A549 (cell line): ENCODE data around the gene ZBTB1. TPM values are rescaled to one million over a fixed set of nuclear protein-coding genes. Genes with fewer than 3 reads are reported as not detected.

Experiments used
- ATAC-seq, 2 experiments: fragments of 200-7000 bp in 1 of 2; fragments of >200 bp in 1 of 2; cut with Nextera tagmentation in 1 of 2; cut with Tn5 transposase in 1 of 2; 3 replicates each; pipeline versions ENCODE4 v1.8.0 to v1.9.1; 2018 to 2020; ENCODE audit warnings: mild to moderate bottlenecking in 1 of 2, moderate library complexity in 1 of 2
- CTCF ChIA-PET: fragments of 300-600 bp; sonication (Branson Sonifier 250); formaldehyde crosslinking; extraction: SDS; loops from one replicate; lab custom pipeline; 2021; ENCODE audit warnings: antibody characterized with exemption, inconsistent platforms; lab: Yijun Ruan, JAX
- POLR2A ChIA-PET: fragments of 350-600 bp; formaldehyde crosslinking; extraction: SDS; loops from one replicate; lab custom pipeline; 2021; ENCODE audit warnings: antibody characterized with exemption, inconsistent platforms; lab: Yijun Ruan, JAX
- DNase-seq, 2 experiments: peaks; one replicate each; pipeline versions ENCODE4 v3.0.0 to v3.0.0-alpha.2; 2011 to 2016; ENCODE audit warnings: low read depth in 1 of 2, low spot score in 1 of 2
- FAIRE-seq: peaks from 2 replicates; lab custom pipeline; 2011; peaks lifted over from hg19 to GRCh38; lab: Jason Lieb, UNC
- H3K27ac ChIP-seq, 2 experiments: fragments of >200 bp; sonication (Bioruptor Twin); formaldehyde crosslinking; 3 replicates each; pipeline ENCODE4 v1.5.1; 2016 to 2017
- H3K4me1 ChIP-seq: fragments of >200 bp; sonication (Bioruptor Twin); formaldehyde crosslinking; 3 replicates; pipeline ENCODE4 v1.6.1; 2016
- H3K4me2 ChIP-seq: fragments of >200 bp; sonication (Bioruptor Twin); formaldehyde crosslinking; 3 replicates; pipeline ENCODE4 v1.6.1; 2016
- H3K4me3 ChIP-seq: fragments of >200 bp; sonication (Bioruptor Twin); formaldehyde crosslinking; 3 replicates; pipeline ENCODE4 v1.5.1; 2016
- H3K9me3 ChIP-seq: fragments of >200 bp; sonication (Bioruptor Twin); formaldehyde crosslinking; 3 replicates; pipeline ENCODE4 v1.6.1; 2016
- CBX8 ChIP-seq: fragments of 200-600 bp; sonication (generic); IDR thresholded peaks from 2 replicates; pipeline ENCODE4 v1.6.1; 2016
- CHD2 ChIP-seq: fragments of 150-350 bp; IDR thresholded peaks from 2 replicates; pipeline ENCODE4 v1.6.1; 2014; ENCODE audit warnings: low read length; ENCODE audit not compliant: partially characterized antibody
- FOSB ChIP-seq: fragments of 250-450 bp; sonication (Bioruptor Pico); IDR thresholded peaks from 2 replicates; pipeline ENCODE4 v1.5.0; 2020; ENCODE audit warnings: mild to moderate bottlenecking, moderate library complexity
- KDM1A ChIP-seq: fragments of 200-600 bp; sonication (generic); IDR thresholded peaks from 2 replicates; pipeline ENCODE4 v1.6.1; 2016; ENCODE audit warnings: low read depth, mild to moderate bottlenecking
- KDM5A ChIP-seq: fragments of 200-600 bp; sonication (generic); IDR thresholded peaks from 2 replicates; pipeline ENCODE4 v1.6.1; 2016; ENCODE audit warnings: antibody characterized with exemption, mild to moderate bottlenecking
- MAFK ChIP-seq: fragments of 450-650 bp; IDR thresholded peaks from 2 replicates; pipeline ENCODE4 v1.6.1; 2014; ENCODE audit not compliant: partially characterized antibody
- MYC ChIP-seq: IDR thresholded peaks from 2 replicates; pipeline ENCODE4 v1.6.1; 2012; ENCODE audit warnings: mild to moderate bottlenecking, inconsistent platforms, low read length, improper control_type of control experiment, borderline replicate concordance
- NPAS2 ChIP-seq: fragments of 250-450 bp; sonication (Bioruptor Pico); IDR thresholded peaks from 2 replicates; pipeline ENCODE4 v1.8.0; 2022; ENCODE audit warnings: mild to moderate bottlenecking, moderate library complexity, borderline replicate concordance
- NR3C1 ChIP-seq: fragments of >200 bp; sonication (Bioruptor Twin); formaldehyde crosslinking; IDR thresholded peaks from 3 replicates; pipeline ENCODE4 v1.6.1; 2017
- PHF8 ChIP-seq: fragments of 200-600 bp; sonication (generic); IDR thresholded peaks from 2 replicates; pipeline ENCODE4 v1.6.1; 2016; ENCODE audit warnings: low read depth, mild to moderate bottlenecking, antibody characterized with exemption, moderate library complexity, borderline replicate concordance
- POLR2A ChIP-seq: IDR thresholded peaks from 2 replicates; pipeline ENCODE4 v1.6.1; 2012; ENCODE audit warnings: mild to moderate bottlenecking, low read length
- RAD21 ChIP-seq, 2 experiments: fragments of >200 bp in 1 of 2; sonication (Bioruptor Twin) in 1 of 2; formaldehyde crosslinking in 1 of 2; IDR thresholded peaks in 1 of 2; conservative IDR thresholded peaks in 1 of 2; 2 replicates in 1 of 2; 3 replicates in 1 of 2; pipeline ENCODE4 v1.6.1; 2012 to 2018; ENCODE audit warnings: inconsistent platforms in 1 of 2
- RARB ChIP-seq: fragments of 250-450 bp; sonication (Bioruptor Pico); IDR thresholded peaks from 2 replicates; pipeline ENCODE4 v1.8.0; 2021; ENCODE audit warnings: mild to moderate bottlenecking, moderate library complexity
- SREBF2 ChIP-seq: fragments of 450-650 bp; IDR thresholded peaks from 2 replicates; pipeline ENCODE4 v1.6.1; 2014; ENCODE audit warnings: mild to moderate bottlenecking, moderate library complexity
- ZNF302 ChIP-seq: fragments of 250-450 bp; sonication (Bioruptor Pico); IDR thresholded peaks from 2 replicates; pipeline ENCODE4 v1.9.0; 2021; ENCODE audit warnings: inconsistent platforms, mild to moderate bottlenecking, moderate library complexity
- WGBS: methylation state at CpG from one replicate; pipeline ENCODE4 v1.1.6; 2017; ENCODE audit errors: missing lambda C conversion rate; 5-methylcytosine and 5-hydroxymethylcytosine counted together
- polyA plus RNA-seq, 4 experiments: library from polyadenylated mRNA; depleted of rRNA in 3 of 4; stranded (reverse); fragments of >200 nt; fragmentation: RNase III in 1 of 4; extraction: RNeasy Plus Mini Kit Qiagen cat#74134 plus additional on column Dnase treatment in 1 of 4; gene quantifications; 2 replicates in 3 of 4; 3 replicates in 1 of 4; pipeline ENCODE4 v1.2.3, GENCODE V29; 2011 to 2017
- TF ChIP-seq, protein P1 (sequence below): IDR thresholded peaks from 2 replicates; pipeline ENCODE4 v1.6.1; 2012
- TF ChIP-seq, protein P2 (sequence below): IDR thresholded peaks from 2 replicates; pipeline ENCODE4 v1.6.1; 2012; ENCODE audit warnings: low read depth, borderline replicate concordance
- TF ChIP-seq, protein P3 (sequence below): fragments of 250-450 bp; sonication (Bioruptor Pico); IDR thresholded peaks from 2 replicates; pipeline ENCODE4 v1.5.0; 2020; ENCODE audit warnings: low read depth, mild to moderate bottlenecking, moderate library complexity
- TF ChIP-seq, protein P4 (sequence below): fragments of 150-350 bp; IDR thresholded peaks from 2 replicates; pipeline ENCODE4 v1.6.1; 2014; ENCODE audit warnings: low read depth, mild to moderate bottlenecking, low read length
- TF ChIP-seq, protein P5 (sequence below): fragments of >200 bp; sonication (Bioruptor Twin); formaldehyde crosslinking; IDR thresholded peaks from 3 replicates; pipeline ENCODE4 v1.5.1; 2016

Gene ZBTB1
- polyA plus RNA-seq, 2 of the 4 experiments (the other 2 are of a cell fraction), result 33.8 to 37.1 TPM

DNA sequence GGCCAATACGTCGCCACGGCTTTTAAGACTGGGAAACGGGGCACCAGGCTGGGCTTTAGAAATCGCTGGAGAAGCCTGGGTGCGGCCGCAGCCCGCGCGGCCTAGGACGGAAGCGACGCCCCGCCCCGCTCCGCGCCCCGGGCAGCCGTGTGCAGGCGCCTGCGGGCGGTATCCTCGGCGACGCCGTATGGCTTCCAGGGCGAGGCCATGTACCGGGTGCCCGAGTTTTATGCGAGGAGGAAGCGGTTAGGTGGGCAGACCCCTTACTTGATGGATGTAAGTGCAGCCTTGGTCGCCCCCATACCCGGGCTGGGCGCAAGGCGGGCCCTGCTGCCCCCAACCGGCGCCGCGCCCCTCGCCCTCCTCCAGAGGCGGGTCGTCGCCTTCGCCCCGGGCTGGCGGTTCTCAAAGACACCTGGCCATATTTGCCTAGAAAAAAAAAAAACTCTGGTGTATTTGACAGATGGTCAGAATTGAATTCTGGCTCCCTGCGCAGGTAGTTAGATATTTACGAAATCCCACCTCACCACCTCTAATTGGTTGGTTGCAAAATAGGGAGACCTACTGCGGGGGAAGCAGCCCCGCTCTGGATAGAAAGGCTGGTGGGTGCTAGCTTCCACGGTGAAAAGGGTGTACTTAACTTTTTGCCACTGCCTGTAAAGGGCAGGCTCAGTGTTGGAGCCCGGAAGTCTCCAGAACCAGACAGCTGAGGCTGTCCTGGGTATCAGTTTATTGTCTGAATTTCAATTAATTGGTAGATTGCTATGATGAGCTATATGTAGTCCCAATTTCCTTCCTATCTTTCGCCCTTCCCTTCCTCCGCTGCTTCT lies 45.4 kb downstream of the ZBTB1 start, which contains the start of gene PPP1R36:
Gene PPP1R36 (plus strand): TSS at position 171 of the 830 bp plus-strand sequence. CDS start 37 bp downstream, at position 208.
- H3K4me1 ChIP-seq, result peaks cover 6% of the 10 kb centered on the region; the same call in 2 of the 3 replicates
- H3K9me3 ChIP-seq, result no peaks in the 10 kb centered on the region
- 66% methylated on average over 53 of the region's 54 CpGs for WGBS
- CTCF ChIA-PET, result interaction anchor here (1.2 to 2.3 kb wide), 4 partner anchors 10 to 87 kb away, joined by 3 to 14 read pairs (median 6); partner anchors contain the start of gene HSPA2
- DNase-seq (no peak), FAIRE-seq (no peak), ATAC-seq (peak; percentile 31 to 72; a peak in 4 of 6 replicates)
- POLR2A ChIA-PET, result interaction anchor here (2.4 kb wide), 1 partner anchor 10 kb away, joined by 16 read pairs; the partner anchor contains the start of gene HSPA2
- H3K4me2 ChIP-seq, result peak within 1 kb of the TSS; percentile 49
- H3K4me3 ChIP-seq, result no peak within 1 kb of the TSS
- no peak for TF ChIP-seq NR3C1
- TF ChIP-seq, protein P1, sequence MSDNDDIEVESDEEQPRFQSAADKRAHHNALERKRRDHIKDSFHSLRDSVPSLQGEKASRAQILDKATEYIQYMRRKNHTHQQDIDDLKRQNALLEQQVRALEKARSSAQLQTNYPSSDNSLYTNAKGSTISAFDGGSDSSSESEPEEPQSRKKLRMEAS, result peak; percentile 40; the same call in 1 of the 2 replicates
- TF ChIP-seq, protein P2, sequence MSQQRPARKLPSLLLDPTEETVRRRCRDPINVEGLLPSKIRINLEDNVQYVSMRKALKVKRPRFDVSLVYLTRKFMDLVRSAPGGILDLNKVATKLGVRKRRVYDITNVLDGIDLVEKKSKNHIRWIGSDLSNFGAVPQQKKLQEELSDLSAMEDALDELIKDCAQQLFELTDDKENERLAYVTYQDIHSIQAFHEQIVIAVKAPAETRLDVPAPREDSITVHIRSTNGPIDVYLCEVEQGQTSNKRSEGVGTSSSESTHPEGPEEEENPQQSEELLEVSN, result peak; percentile 28; the same call in 1 of the 2 replicates
- peak within 1 kb of the TSS; percentile 6 to 59; a peak in 3 of 6 replicates for H3K27ac ChIP-seq

DNA sequence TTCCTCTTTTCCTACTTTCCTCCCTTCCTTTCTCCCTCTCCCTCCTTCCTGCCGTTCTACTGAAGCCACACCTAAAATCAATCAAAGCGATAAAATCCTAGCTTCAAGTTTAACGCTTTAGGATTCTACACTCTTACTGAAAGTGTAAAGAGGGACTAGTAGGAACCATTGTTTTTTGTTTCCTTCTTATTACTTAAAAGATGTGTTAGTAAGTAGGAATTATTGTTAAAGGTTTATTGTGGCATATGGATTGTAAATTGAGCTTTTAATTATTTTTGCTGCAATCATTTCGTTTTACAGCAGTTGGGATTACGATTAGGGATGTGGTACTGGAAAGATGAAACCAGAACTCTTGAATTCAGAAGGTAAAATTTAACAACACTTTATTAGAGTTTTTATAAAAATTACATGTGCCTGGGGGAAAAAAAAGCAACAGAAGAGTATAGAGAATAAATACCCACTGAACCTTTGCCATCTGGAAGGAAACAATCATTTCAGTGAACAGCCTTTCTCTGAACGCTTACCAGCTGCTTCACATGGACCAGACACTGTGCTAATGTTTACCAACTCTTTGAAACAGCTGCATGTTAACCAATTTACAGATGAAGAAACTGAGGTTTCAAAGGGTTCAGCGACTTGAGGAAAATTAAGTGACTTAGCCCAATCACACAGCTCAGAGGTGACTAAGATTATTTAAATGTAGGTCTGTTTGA lies 46.2 kb downstream of the ZBTB1 start:
- TF ChIP-seq KDM1A (no peak), POLR2A (no peak), SREBF2 (no peak), CHD2 (no peak), ZNF302 (CRISPR knock-in tag) (no peak)
- TF ChIP-seq, protein P3, sequence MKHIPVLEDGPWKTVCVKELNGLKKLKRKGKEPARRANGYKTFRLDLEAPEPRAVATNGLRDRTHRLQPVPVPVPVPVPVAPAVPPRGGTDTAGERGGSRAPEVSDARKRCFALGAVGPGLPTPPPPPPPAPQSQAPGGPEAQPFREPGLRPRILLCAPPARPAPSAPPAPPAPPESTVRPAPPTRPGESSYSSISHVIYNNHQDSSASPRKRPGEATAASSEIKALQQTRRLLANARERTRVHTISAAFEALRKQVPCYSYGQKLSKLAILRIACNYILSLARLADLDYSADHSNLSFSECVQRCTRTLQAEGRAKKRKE (CRISPR knock-in tag), result no peak
- TF ChIP-seq, protein P4, sequence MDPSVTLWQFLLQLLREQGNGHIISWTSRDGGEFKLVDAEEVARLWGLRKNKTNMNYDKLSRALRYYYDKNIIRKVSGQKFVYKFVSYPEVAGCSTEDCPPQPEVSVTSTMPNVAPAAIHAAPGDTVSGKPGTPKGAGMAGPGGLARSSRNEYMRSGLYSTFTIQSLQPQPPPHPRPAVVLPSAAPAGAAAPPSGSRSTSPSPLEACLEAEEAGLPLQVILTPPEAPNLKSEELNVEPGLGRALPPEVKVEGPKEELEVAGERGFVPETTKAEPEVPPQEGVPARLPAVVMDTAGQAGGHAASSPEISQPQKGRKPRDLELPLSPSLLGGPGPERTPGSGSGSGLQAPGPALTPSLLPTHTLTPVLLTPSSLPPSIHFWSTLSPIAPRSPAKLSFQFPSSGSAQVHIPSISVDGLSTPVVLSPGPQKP, result no peak
- TF ChIP-seq, protein P5, sequence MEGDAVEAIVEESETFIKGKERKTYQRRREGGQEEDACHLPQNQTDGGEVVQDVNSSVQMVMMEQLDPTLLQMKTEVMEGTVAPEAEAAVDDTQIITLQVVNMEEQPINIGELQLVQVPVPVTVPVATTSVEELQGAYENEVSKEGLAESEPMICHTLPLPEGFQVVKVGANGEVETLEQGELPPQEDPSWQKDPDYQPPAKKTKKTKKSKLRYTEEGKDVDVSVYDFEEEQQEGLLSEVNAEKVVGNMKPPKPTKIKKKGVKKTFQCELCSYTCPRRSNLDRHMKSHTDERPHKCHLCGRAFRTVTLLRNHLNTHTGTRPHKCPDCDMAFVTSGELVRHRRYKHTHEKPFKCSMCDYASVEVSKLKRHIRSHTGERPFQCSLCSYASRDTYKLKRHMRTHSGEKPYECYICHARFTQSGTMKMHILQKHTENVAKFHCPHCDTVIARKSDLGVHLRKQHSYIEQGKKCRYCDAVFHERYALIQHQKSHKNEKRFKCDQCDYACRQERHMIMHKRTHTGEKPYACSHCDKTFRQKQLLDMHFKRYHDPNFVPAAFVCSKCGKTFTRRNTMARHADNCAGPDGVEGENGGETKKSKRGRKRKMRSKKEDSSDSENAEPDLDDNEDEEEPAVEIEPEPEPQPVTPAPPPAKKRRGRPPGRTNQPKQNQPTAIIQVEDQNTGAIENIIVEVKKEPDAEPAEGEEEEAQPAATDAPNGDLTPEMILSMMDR, result no peak
- TF ChIP-seq, all 56 proteins: peak for 0
- no peak for DNase-seq
- no peak for FAIRE-seq
- 0 out of 3 replicates have a peak, but pooled peaks cover 5% of the 10 kb centered on the region for H3K4me1 ChIP-seq
- no peak for ATAC-seq
- ChIA-PET CTCF (interaction anchor here (0.6 to 2.3 kb wide), 5 partner anchors 10 to 1056 kb away, joined by 3 to 14 read pairs (median 4); partner anchors contain the start of gene HSPA2), POLR2A (interaction anchor here (2.4 kb wide), 1 partner anchor 11 kb away, joined by 16 read pairs; the partner anchor contains the start of gene HSPA2)
- 78% methylated on average over 7 of the region's 7 CpGs for WGBS
- no peak overlapping the region for H3K4me3 ChIP-seq
- H3K27ac ChIP-seq, result no peak overlapping the region
- no peak overlapping the region for H3K4me2 ChIP-seq
- no peaks in the 10 kb centered on the region for H3K9me3 ChIP-seq

DNA sequence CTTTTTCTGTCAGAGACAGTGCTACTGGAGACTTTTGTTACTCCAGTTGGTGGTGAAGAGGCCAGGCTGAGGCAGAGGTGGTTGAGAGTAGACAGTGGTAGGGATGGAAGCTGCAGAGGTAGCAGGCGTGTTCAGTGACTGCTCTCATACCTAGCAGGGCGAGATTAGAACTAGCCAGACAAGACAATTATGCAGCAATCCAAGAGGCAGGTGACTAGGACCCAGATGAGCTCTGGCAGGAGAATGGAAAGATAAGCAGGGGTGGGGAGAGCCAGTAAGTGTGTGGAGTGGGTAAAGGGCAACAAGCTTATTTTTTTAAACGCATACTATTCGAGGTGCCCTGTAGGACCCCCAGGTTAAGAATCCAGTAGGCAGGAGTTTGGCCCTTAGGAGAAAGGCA lies 50.0 kb downstream of the ZBTB1 start:
- no peaks in the 10 kb centered on the region for H3K9me3 ChIP-seq
- ATAC-seq (no peak; a peak in 1 of 6 replicates), FAIRE-seq (no peak), DNase-seq (no peak)
- H3K4me3 ChIP-seq, result no peak overlapping the region
- 0 out of 3 replicates have a peak, but pooled peaks cover 5% of the 10 kb centered on the region for H3K4me1 ChIP-seq
- ChIA-PET CTCF (interaction anchor here (0.7 to 4.0 kb wide), 8 partner anchors 11 to 337 kb away, joined by 3 to 19 read pairs (median 3); partner anchors contain the start of gene HSPA2), POLR2A (interaction anchor here (0.9 to 4.4 kb wide), 3 partner anchors 14 to 210 kb away, joined by 3 to 29 read pairs (median 3); partner anchors contain the start of gene HSPA2)
- no peak overlapping the region for H3K4me2 ChIP-seq
- 72% methylated on average over 4 of the region's 4 CpGs for WGBS
- no peak overlapping the region for H3K27ac ChIP-seq
- TF ChIP-seq FOSB (CRISPR knock-in tag) (no peak), CBX8 (no peak), KDM5A (no peak), MYC (no peak), RARB (CRISPR knock-in tag) (no peak), NPAS2 (no peak), KDM1A (no peak), RAD21 (conservative IDR thresholded peaks at IDR 0.05 in 1 of 2, IDR thresholded peaks at IDR 0.05 in 1 of 2) (no peak), MAFK (no peak), CHD2 (no peak), PHF8 (no peak)
- TF ChIP-seq, protein P5, result no peak
- TF ChIP-seq, protein P3 (CRISPR knock-in tag), result no peak
